Anterior cingulate cortex (tissue), 58 donors: ENCODE data around the gene MYH7.

Source experiments
- DNase-seq, 58 donors: peaks; one replicate each; lab custom pipeline; 2025; lab: John Stamatoyannopoulos, UW

The MYH7 gene

DNA sequence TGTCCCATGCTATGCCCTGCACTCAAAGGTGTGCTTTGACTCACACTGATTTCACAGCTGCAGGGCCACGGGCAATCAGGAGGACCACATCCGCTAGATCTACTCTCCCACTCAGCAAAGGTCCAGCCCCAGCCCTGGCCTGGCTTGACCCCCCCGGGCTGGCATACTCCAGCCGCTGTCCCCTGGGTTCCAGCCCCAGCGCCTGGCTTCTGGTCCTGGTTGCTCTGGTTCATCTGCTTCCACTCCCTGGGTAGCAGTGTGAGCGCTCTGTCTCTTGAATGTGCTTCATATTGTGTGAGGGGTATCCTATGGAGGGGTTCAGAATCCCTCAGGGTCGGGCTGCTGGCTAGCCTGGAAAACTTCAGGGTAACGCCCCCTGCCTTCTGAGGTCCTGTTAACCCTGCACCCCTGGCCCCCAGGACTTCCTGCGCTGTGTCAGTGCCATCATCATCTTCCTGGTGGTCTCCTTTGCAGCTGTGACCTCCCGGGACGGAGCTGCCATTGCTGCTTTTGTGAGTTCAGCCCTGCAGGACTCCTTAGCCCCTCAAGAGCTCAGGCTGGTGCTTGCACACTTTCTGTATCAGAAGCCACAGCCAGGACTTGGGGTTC, 56.7 kb downstream of the MYH7 start:
- DNase-seq: no peak

DNA sequence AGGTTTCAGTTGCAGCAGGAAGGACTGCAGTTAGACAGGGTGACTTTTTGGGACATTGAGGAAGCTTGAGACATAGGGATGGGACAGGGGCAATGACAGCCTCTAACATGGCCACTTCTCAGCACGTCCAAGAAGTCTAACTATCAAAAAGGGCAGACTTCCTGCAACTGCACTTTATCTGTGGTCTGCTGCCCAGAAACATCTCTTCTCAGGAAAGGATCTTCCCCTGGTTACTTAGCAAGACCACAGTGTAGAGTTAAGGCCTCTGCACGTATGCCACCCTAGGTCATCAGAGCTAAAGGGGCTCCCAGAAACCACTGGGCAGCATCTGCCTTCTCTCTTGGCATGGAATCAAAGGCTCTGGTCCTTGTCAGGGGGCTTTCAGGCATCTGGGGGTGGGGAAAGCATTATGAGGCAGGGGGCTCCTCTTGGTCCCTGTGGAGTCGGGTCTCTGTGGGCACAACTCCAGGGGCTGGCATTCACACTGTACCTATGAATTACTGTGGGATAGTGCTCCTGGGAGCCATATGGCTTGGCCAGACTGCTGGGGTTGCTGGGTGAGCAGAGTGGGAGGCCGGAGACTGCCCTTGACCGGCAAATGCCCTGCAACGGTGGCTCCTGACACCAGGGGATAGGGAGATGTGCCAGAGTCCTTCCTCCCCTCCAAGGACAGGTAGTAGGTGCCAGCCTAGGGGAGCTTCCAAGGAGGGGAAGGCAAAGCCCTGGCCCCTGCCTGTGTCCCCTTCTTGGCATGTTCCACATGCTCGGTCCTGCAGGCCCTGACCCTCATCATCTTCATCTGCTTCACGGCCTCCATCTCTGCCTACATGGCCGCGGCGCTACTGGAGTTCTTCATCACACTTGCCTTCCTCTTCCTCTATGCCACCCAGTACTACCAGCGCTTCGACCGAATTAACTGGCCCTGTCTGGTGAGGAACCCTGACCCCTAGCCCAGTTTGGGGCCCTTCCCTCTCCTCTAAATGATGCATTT, 57.6 kb downstream of the MYH7 start:
- peak in 1 of 58 donors; percentile 23 for DNase-seq

DNA sequence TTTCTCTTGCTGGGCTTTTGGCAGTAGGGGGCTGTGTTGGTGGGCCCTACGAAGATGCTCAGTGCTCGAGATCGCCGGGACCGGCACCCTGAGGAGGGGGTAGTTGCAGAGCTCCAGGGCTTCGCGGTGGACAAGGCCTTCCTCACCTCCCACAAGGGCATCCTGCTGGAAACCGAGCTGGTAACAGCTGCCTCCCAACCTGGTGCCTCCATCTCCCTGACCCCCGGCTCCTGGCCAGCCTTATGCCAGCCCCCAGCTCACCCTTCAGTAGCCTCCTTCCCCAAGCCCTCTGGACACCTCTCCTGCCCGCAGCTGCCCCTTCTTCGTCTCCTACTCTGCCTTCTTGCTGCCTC, 58.3 kb downstream of the MYH7 start:
- peak in 4 of 58 donors; percentile 47 to 72 (median 56) for DNase-seq

DNA sequence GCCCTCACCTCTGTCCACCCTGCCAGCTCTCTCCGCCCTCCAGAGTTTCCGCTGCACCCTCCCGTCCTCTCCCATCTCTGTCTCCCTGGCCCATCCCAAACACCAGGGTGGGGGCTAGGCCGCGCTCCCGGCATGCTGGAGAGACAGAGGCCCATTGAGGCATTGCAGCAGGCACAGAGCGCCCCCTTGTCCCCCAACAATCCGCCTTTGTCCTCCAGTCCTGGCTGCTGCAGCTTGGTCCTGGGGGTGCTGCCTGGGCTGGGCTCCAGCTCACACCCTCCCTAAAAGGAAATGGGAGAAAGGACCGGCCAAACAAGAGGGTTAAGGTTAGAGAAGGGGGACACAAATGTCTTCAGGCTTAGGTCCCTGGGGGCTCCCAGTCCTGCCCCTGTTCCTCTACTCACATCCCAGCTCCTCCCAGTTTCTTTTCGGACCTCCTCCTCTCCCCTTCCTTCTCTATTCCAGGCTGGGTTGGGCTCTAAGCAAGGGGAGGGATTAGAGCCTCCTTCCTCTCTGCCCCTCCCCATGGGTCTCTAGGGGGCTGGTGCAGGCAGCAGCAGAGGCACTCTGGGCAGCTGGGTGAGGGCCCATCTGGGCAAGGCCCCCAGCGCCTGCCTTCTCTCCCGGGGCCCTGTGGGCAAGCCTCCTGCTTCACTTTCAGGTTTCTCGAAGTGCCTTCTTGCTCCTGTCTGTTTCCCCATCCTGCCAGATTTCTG, 58.8 kb downstream of the MYH7 start, which contains the start of gene CMTM5:
CMTM5 (plus strand) TSS at position 565 of the 716 bp plus-strand sequence. CDS start 206 bp downstream, outside the sequence.
- DNase-seq: peak; percentile 17 to 98 (median 90)

DNA sequence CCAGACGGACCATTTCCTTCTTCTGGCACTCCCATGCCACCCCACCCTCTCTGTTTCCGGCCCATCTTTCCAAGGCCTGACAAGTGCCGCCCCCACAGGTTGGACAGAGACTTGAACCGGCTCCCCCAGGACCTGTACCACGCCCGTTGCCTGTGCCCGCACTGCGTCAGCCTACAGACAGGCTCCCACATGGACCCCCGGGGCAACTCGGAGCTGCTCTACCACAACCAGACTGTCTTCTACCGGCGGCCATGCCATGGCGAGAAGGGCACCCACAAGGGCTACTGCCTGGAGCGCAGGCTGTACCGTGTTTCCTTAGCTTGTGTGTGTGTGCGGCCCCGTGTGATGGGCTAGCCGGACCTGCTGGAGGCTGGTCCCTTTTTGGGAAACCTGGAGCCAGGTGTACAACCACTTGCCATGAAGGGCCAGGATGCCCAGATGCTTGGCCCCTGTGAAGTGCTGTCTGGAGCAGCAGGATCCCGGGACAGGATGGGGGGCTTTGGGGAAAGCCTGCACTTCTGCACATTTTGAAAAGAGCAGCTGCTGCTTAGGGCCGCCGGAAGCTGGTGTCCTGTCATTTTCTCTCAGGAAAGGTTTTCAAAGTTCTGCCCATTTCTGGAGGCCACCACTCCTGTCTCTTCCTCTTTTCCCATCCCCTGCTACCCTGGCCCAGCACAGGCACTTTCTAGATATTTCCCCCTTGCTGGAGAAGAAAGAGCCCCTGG, 59.8 kb downstream of the MYH7 start:
- no peak for DNase-seq

DNA sequence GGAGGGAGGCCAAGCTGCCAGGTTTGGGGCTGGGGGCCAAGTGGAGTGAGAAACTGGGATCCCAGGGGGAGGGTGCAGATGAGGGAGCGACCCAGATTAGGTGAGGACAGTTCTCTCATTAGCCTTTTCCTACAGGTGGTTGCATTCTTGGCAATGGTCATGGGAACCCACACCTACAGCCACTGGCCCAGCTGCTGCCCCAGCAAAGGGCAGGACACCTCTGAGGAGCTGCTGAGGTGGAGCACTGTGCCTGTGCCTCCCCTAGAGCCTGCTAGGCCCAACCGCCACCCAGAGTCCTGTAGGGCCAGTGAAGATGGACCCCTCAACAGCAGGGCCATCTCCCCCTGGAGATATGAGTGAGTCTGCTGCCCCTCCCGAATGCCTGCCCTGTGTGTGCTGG, 62.4 kb downstream of the MYH7 start:
- DNase-seq: no peak

DNA sequence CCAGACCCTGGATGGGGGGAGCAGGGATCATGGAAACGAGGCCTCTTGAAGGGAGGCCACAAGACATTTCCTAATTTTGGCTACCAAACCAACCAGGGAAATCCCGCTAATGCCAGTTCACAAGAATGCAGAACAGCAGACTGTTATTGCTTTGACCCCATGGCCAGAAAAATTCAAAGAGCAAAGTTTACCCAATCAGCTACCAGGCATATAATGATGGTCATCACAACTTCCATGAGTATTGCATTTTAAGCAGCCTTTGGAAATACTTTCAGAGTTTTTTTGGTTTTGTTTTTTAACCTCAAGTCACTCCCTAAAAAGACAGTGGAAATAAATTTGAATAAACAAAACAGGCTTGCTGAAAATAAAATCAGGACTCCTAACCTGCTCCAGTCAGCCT, 63.0 kb downstream of the MYH7 start, which contains the start of gene IL25:
IL25 (plus strand) TSS at position 301 of the 400 bp plus-strand sequence.
- DNase-seq: no peak

DNA sequence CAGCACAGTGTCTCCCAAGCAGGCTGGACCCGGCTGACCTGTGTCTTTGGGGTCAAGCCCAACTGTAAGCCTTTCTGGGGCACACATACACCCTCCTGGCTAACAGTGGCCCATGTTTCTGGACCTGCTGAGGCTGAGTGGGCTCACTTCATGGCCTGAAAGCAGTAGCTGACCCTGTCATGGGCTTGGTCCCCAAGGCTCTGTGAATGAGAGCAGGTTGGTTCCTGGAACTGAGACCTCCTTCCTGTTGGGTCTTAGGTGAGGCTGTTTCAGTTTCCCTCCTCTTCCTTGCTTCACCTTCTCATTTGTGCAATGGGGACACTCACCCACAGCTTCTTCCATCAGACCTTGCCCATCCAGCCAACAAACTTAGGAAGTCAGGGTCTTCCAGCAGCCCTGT, 63.6 kb downstream of the MYH7 start:
- no peak for DNase-seq

DNA sequence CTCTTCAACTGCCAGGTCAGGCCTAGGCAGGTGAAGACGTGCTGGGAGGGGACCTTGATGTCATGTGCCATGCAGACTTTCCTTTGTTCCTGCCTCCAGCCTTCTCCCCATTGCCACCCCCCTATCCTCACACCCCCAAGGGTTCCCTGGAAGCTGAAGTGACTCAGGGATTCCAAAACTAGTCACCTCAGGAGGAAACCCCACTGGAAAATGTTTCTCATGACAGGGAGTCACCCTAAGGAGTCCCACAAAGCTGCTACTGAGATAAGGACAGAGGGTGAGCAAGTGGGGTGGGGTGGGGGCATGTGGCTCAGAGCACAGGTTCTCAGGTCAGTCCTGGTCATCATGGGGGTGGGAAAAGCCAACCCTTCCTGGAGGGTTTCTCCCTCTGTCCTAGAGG, 65.2 kb downstream of the MYH7 start:
- DNase-seq: no peak

DNA sequence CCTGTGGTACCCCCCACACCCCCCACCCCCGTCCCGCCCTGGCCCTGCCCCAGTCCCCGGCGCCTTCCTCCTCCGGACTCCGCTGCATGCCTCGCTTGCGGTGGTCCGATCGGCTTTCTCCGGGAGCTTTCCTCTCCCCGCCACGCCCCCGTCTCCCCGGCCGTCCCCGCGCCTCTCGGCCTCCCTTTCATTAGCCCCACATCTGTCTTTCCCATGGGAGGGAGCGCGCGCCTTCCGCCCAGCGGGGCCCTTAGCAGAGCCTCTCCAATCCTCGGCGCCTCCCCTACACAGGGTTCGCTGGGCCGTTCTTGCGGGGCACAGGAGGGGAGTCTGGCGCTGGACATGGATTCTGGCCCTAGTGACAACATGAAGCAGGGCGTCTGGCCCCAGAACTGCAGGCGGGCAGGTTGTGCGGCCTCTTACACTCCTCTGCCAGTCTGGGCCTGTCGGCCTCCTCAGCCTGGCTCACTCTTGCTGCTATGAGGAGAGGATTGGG, 69.0 kb downstream of the MYH7 start:
- peak in 52 of 58 donors; percentile 21 to 85 (median 64) for DNase-seq

DNA sequence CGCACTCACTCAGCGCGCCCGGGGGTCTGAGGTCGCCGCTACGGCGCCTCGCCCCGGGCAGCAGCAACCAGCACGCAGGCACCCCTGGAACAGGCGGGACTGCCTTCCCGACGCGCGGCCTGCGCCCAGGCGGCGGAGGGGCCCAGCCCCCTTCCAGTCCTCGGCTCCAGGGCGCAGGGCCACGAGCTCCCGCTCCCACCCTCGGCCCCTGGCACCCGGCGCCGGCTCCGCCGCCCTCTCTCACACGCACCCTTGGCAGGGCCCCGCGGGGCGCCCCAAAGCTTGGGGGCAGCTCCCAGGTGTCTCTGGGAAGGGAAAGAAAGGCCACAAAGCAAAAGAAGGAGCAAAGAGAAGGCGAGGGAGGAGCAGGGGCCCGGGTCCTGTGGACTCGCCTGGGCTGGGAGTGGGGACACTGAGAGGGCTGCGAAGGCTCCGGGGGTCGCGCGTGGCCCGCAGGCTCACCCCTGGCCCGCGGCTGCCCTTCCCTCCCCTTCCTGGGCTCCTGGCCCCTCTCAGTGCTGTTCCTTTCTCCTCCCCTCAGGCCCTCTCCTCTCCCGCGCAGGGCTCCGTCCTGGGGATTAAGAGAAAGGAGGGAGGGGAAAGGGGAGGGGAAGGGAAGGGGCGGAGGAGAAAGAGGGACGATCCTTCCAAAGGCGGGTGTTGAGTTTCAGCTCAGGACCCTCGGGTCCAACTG, 69.6 kb downstream of the MYH7 start:
- DNase-seq: peak in 39 of 58 donors; percentile 27 to 85 (median 70)

DNA sequence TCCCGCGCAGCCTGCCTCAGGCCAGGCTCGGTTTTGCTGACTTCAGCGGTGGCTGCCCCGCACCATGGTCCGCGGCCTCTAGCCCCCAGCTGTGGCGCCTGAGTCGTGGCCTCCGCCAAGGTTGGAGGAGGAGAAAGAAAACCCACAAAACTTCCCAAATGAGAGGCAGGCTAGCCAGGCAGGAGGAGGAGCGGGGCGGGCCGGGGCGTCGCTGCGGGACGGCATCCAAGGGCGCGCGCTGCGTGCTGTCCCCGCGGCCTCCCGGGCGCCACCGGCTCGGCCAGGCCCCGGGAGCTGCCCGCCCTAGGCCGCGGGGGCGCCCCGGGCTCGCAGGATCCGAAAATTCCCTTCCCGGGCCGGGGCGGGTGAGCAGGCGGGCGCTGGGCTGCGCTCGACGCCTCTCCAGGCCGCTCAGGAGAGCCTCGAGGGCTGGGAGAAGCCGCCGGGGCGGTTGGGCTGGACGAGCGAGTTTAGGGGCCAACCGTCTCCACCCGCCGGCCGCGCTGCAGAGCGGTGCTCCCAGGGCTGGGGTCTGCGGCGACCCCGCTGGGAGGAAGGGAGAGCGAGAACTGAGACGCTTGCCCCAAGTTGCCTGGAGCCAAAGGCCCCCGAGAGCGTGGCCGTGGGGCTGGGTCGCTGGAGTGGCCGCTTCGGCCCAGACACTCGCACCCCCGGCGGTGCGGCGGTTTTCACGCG, 70.3 kb downstream of the MYH7 start, which contains the start of gene EFS:
EFS (minus strand) TSS at position 137 of the 696 bp plus-strand sequence. CDS start 147 bp downstream, outside the sequence.
- peak in 37 of 58 donors; percentile 2 to 62 (median 36) for DNase-seq

DNA sequence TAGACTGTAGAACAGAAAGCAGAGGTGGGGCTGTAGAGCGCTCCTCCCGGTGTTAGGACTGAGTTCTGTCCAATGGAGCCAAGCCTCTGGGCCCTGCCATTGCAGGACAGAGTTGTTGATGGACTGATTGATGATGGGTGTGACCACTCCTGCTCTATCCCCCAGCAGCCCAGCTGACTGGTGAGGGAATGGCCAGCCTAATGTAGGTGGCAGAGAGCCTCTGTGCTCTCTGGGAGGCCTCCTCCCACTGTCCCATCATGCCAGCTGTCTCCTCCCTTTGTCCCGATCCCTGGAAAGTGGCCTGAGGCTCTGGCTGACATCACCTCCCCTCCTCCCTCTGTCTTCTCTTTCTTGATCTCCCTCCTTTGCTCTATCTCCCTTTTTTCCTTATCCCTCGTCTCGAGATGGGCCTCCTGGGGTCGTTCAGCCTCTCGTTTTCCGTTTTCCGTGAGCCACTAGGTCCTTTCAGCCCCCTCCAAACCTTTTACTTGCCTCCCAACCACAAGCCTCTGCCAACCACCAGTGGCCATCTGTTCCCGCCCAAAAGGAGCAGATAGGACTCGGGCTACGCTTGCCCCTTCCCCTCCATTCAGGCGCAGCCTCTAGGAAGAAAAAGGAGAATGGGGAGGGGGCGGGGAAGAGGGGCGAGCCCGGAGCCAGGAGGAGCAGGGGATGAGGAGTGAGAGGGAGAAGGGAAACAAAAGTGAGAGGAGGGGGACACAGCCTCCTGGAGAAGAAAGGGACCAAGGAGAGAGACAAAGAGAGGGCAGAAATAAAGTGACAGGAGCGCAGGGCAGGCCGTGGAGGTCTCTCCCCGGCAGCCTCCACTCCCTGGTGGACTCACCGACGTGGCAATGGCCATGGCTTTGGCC, 71.1 kb downstream of the MYH7 start:
- DNase-seq: peak in 42 of 58 donors; percentile 19 to 86 (median 52)
